T follicular helper cell (primary cell): ENCODE results near the gene MRC2.
A peak's percentile ranks its signal among the peaks of the same experiment; 100 is the strongest.

Source experiments
- DNase-seq: peaks from one replicate; pipeline ENCODE4 v3.0.0-alpha.2; 2020; ENCODE audit warnings: low read depth

The MRC2 gene

DNA sequence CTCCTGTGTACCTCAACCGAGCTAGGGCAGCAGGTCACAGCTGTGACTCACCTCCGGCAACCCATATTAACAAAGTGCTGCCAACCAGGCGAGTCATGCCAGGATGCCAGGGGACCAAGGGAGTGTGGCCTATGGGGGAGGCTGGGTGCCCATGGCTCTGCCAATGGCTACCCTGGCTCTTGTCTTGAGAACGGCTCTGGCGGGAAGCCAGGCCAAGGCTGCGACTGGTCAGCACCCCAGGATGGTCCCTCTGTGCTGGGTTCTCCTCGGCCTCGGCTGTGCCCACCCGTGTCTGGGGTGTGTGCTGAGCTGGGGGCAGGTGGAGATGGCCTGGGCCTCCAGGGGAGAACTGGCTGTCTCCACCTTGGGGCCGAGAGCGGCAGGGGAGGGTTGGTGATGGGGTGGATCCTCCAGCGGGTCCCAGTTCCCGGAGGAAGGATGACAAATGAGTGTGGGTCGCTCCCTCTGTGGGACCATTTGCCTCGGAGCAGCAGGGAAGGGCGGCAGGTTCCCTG, 75.8 kb downstream of the MRC2 start:
- no peak for DNase-seq

- DNase-seq = peak; percentile 41
These were observed 76.4 kb downstream of the MRC2 start for GRCh38 chr17:62703776-62704380.

GRCh38 chr17:62704381-62704971, 77.0 kb downstream of the MRC2 start:
- DNase-seq = no peak

- no peak for DNase-seq
These were observed 77.8 kb downstream of the MRC2 start for GRCh38 chr17:62705156-62705777.

DNA sequence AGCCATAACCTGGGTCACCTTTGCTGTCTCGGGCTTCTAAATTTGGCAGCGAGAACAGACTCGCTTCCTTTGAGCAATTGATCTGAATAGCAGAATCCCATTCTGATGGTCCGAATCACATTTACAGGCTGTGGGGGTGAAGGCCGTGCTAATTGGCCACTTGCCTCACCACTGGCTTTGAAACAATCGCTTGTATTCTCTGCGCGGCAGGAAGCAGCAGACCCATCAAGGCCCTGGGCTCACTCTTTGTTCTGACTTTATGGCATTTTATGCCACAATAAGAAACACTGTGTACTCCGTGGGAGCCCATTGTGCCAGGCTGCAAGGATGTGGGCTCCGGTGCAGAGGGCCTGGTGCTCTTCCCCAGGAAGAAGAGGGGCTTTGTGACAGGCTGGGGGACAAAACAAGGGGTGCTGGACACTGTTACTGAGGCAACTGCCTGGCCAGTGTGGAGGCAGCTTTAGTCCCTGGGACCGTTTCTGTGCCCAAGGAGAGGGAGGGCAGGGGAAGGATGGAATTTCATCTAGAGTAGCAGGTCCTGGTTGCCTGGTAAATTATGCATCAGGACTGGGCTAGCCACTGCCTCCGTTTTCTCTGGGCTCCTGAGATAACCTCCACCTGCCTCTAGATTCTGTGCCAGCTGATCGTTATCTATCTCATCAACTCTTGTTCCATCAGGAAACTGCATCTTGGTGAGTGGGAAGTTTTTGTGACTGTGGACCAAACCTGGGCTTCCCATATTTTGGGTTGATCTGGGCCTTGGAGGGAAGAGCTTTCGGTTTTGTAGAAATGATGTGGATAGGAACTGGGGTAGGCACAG, 78.5 kb downstream of the MRC2 start:
- DNase-seq = no peak

DNA sequence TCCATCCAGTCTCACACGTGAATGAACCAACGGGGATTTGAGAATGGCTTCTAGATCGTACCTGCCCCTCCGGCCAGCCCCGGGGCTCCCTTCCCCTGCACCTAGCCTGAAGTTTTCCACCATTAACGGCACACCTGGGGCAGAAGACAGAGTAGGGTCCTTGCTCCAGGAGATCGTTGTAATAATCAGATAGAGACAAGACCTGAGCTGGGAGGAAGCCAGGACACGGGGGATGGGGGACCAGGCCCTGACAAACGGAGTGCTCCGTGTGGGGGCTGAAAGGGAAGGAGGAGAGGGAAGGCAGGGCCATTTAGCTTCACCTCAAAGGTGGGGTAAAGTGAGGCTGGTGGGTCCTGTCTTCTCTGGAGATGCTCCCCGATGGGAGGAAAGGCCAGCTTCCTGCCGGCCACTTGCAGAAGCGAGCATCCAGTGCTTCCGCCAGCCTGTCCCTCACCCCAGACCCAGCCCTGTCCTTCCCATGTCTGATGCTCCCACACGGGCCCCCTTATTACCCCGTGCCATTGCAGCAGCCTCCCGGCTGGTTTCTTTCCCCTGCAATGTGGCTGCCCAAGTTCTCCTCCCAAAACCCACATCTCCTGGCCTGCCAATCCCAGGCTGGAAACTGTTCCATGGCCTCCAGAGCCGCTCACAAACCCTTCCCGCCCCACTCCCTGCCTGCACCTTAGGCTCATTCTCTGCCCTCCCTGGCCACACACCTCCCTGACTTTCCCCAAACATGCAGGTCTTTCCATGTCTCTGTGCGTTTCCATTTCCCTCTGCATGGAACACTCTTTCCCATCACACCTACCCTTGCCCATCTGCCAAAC, 79.3 kb downstream of the MRC2 start:
- DNase-seq = no peak

DNA sequence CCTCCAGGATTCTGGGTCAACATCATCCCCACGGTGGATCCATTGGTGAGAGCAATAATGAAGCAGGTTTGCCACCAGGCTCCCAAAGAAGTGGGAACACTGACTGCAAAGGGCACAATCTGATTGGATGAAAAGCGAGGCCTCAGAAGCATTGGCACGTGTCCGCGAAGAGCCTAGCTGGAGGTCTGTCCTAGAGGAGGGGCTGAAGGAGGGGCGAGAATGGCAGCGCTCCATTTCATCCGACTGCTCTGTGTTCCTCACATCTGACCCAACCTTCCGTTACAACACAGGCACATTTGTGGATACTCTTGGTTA, 79.9 kb downstream of the MRC2 start:
- DNase-seq = no peak

GRCh38 chr17:62708587-62708986, 81.1 kb downstream of the MRC2 start:
- no peak for DNase-seq

- no peak for DNase-seq
These were observed 84.7 kb downstream of the MRC2 start for GRCh38 chr17:62712171-62712581.

DNA sequence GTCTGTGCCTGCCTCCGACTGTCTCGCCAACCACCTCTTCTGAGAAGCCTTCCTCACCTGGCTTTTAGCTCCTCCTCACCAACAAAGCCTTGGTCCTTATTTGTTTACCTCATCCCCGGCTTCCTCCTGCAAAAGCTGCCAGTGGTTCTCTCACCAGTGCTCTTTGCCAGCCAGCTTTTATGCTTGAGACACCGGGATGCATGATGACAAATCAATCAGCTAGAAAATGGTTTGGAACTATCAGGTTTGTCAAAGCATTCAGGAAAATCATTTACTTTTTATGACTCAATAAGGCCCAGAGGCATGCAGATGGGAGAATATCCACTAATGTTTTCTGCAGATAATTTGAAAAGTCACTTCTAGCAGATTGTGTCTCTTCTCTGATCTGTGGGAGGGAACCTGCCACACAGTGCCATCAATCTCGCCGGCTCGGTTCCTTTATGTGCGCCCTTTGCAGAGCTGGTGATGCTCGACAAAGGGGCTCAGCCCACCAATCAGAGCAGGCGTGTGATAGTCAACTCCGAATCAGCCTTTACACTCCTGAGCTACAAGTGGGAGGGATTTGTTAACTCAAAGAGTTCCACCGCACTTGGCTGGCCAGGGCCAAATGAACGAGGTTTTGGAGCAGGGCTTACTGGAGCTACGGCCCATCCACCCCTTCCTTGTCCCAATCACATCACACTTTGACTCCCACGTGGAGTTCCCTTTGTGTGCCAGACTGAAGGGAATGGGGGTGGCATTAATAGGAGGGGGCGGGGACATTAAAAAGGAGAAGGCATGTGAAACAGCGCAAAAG, 85.8 kb downstream of the MRC2 start:
- DNase-seq = no peak

DNA sequence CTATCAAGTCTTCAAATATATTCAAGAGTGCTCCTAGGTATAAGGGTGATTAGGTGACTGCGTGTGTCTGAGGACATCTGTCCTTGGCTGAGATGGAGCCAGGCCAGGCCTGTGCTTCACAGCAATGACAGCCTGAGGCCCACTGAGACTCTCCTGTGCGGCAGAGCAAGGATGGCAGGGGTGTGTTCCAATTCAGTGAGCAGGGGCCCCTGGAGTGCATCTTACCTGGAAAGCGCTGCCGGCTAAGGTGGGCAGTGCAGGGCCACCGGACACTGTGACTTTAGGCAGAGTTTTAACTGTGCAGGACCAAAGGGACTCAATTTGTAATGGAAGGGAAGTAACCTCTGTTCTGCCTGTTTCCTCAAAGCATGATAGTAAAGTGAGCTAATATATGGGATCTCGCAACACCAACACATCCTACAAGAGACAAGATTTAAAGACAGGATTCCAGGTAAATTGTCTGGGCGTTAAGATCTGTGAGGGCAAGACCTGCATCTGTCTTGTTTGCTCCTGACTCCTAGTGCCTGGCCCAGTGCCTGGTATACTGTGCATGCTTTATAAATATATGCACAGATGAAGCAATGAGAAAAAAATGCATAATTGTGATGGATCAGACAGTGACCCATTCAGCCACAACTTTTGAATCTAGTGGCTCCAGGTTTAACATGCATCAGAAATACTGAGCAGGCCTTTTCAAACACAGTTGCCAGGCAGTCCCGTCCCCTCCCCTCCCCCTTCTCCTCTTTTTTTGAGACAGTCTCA, 86.7 kb downstream of the MRC2 start:
- no peak for DNase-seq

DNA sequence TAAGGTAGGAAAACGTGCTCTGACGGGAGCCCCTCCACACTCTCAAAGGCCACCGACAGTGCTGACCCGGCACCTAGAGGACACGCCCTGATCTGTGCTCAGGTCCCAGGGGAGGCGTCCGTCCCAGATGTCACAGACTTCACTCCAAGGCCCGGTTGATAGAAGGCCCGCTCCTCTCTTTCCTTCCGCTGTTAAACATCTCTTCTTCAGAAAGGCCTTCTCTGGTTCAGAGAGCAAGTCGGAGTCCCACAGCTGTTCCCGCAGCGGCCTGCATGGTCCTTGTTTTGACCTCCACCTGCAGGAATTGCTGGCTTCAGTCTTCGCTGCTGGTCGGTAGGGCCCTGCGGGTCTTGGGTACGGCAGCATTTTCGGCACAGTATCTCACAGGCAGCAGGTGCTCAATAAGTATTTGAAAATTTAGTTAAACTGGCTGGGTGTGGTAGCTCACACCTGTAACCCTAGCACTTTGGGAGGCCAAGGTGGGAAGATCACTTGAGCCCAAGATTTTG, 88.5 kb downstream of the MRC2 start:
- no peak for DNase-seq

GRCh38 chr17:62716834-62717588, 89.5 kb downstream of the MRC2 start:
- no peak for DNase-seq

DNA sequence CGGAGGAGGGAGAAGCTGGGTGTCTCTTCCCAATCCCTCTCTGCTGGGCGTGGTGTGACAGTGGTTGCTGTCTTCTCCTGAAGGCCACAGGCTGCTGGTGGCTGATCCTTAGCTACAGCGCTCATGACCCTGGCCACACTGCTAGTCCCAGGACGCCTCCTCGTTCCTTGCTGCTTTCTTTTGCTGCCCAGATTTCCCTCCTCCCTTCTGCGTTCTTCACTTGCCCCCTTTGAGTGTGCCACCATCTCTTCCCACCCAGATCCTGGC, 90.1 kb downstream of the MRC2 start:
- DNase-seq = no peak

GRCh38 chr17:62717889-62718288, 90.4 kb downstream of the MRC2 start:
- DNase-seq = no peak

- no peak for DNase-seq
These were observed 91.0 kb downstream of the MRC2 start for GRCh38 chr17:62718429-62718828.

DNA sequence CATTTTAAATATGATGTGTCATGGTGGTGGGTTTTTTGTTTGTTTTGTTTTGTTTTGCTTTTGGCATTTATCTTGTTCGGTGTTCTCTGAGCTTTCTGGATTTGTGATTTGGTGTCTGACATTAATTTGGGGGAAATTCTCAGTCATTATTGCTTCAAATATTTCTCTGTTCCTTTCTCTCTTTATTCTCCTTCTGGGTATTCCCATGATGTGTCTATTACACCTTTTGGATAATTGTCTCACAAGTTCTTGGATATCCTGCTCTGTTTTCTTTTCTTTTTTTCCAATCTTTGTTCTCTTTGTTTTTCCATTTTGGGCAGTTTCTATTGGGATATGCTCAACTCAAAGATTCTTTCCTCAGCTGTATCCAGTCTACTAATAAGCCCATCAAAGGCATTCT, 92.1 kb downstream of the MRC2 start:
- no peak for DNase-seq

DNA sequence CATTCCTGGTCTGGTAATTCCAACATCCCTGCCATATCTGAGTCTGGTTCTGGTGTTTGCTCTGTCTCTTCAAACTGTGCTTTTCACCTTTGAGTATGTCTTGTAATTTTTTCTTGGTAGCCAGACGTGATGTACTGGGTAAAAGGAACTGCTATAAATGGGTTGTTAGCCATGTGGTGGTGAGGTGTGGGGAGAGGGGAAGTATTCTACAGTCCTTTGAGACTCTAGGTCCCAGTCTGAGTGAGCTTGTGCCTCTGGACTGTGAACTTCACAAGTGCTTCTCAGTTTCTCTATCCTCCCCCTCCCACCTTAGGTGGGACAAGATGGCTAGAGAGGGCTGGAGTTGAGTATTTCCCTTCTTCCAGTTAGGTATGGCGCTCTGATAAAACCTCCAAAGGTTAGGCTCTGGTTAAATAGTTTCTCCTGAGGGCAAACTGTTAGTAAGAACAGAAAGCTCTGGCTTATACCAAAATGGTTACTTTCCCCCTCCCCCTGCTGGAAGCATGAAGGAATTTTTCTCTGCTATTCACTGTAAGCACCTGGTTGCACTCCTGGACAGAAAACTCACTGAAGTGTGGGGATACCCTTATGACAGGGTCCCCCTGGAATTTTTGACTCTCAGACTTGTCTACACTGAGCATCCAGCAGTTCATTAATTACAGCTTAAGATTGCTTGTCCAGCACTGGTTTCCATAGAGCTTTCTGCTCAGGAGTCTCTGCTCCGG, 92.8 kb downstream of the MRC2 start:
- no peak for DNase-seq

DNA sequence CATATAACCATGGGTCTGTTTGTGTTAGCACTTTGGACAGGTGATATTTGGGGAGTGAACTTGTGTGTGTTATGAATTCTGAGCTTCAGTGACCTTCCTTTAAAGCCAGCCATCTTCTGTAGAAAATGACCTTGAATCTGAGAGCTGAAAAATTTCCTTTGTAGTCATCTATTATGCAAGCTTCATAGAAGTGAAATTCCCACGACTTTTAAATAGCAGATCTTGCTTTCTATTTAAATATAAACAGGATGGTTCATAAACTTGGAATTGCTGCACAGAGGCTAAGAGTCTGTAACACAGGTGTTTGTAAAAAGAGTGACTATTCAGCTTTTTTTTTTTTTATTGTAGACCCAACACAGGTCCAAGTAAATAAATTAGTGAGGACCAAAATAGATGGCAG, 95.2 kb downstream of the MRC2 start:
- no peak for DNase-seq
